Nephron progenitor cell (in vitro differentiated cells): ENCODE measurements around the gene ASPSCR1.

Source experiments
- DNase-seq: peaks from one replicate; pipeline ENCODE4 v3.0.0; 2021
- H3K27ac Mint-ChIP-seq: 2 replicates; pipeline ENCODE4 v1.8.0; 2021; ENCODE audit warnings: mild to moderate bottlenecking, moderate library complexity, mixed read lengths
- H3K27me3 Mint-ChIP-seq: 2 replicates; pipeline ENCODE4 v1.8.0; 2021; ENCODE audit warnings: mild to moderate bottlenecking, low read depth, mixed read lengths; ENCODE audit not compliant: poor library complexity
- H3K36me3 Mint-ChIP-seq: 2 replicates; pipeline ENCODE4 v1.8.0; 2021; ENCODE audit warnings: low read depth, mixed read lengths
- H3K4me1 Mint-ChIP-seq: 2 replicates; pipeline ENCODE4 v1.8.0; 2021; ENCODE audit warnings: mixed read lengths
- H3K4me3 Mint-ChIP-seq: 2 replicates; pipeline ENCODE4 v1.8.0; 2021; ENCODE audit warnings: mild to moderate bottlenecking, moderate library complexity, mixed read lengths
- H3K9me3 Mint-ChIP-seq: 2 replicates; pipeline ENCODE4 v1.8.0; 2021; ENCODE audit warnings: mild to moderate bottlenecking, moderate library complexity, mixed read lengths
- TF ChIP-seq, protein P1 (sequence below): fragments of 200-600 bp; sonication (generic); IDR thresholded peaks from 2 replicates; pipeline ENCODE4 v1.5.0; 2021; ENCODE audit warnings: antibody characterized with exemption

The ASPSCR1 gene

DNA sequence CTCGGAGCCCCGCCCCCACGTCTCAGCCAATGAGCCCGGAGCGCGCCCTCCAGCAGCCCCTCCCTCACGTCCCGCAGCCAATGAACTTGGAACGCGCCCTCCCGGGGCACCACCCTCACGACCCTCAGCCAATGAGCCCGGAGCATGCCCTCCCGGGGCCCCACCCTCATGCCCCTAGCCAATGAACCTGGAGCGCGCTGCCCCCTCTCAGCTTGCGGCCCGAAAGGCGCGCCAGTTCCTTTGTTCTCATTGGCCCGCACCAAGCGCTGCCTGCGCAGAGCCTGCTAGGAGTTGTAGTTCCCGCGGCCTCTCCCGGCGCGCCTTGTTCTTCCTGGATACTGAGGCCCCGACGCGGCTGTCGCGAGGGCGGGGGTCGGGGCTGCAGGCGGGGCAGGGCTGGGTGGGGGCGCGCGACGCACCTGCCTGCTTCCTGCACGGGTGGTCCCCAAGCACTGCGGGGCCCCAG, 45.6 kb downstream of the ASPSCR1 start, which contains the start of gene LRRC45:
TSS of gene LRRC45 (plus strand) at position 325 of the 466 bp plus-strand sequence. CDS start 339 bp downstream, outside the sequence.
- H3K36me3 Mint-ChIP-seq, result no peaks in the 10 kb centered on the region
- peaks cover 31% of the 10 kb centered on the region for H3K4me1 Mint-ChIP-seq
- no peaks in the 10 kb centered on the region for H3K27me3 Mint-ChIP-seq
- H3K27ac Mint-ChIP-seq, result no peak within 1 kb of the TSS
- peak; percentile 100 for DNase-seq
- TF ChIP-seq, protein P1, sequence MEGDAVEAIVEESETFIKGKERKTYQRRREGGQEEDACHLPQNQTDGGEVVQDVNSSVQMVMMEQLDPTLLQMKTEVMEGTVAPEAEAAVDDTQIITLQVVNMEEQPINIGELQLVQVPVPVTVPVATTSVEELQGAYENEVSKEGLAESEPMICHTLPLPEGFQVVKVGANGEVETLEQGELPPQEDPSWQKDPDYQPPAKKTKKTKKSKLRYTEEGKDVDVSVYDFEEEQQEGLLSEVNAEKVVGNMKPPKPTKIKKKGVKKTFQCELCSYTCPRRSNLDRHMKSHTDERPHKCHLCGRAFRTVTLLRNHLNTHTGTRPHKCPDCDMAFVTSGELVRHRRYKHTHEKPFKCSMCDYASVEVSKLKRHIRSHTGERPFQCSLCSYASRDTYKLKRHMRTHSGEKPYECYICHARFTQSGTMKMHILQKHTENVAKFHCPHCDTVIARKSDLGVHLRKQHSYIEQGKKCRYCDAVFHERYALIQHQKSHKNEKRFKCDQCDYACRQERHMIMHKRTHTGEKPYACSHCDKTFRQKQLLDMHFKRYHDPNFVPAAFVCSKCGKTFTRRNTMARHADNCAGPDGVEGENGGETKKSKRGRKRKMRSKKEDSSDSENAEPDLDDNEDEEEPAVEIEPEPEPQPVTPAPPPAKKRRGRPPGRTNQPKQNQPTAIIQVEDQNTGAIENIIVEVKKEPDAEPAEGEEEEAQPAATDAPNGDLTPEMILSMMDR, result no peak
- H3K9me3 Mint-ChIP-seq, result no peaks in the 10 kb centered on the region
- peak within 1 kb of the TSS; percentile 82 for H3K4me3 Mint-ChIP-seq

GRCh38 chr17:82023447-82024241, 46.2 kb downstream of the ASPSCR1 start:
- Mint-ChIP-seq H3K4me1 (peaks cover 26% of the 10 kb centered on the region), H3K36me3 (no peaks in the 10 kb centered on the region), H3K9me3 (no peaks in the 10 kb centered on the region), H3K4me3 (peak overlapping the region; percentile 80), H3K27me3 (peaks cover 3% of the 10 kb centered on the region), H3K27ac (no peak overlapping the region)
- DNase-seq, result peak; percentile 47
- TF ChIP-seq, protein P1, result no peak

DNA sequence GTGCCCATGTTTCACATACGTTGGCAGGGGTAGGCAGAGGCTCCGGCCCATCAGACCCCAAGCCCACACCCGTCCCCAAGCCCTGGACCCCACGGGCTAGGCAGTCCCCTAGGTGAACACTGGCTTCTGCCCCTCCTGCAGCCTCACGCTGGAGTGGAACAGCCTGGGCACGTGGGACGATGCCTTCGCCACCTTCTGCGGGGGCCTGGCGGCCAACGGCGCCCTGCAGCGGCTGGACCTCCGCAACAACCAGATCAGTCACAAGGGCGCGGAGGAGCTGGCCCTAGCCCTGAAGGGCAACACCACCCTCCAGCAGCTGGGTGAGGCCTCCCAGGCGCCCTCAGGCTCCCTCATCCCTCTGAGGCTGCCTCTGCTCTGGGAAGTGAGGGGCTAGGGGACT, 47.4 kb downstream of the ASPSCR1 start:
- no peak overlapping the region for H3K27ac Mint-ChIP-seq
- no peak overlapping the region for H3K4me3 Mint-ChIP-seq

DNA sequence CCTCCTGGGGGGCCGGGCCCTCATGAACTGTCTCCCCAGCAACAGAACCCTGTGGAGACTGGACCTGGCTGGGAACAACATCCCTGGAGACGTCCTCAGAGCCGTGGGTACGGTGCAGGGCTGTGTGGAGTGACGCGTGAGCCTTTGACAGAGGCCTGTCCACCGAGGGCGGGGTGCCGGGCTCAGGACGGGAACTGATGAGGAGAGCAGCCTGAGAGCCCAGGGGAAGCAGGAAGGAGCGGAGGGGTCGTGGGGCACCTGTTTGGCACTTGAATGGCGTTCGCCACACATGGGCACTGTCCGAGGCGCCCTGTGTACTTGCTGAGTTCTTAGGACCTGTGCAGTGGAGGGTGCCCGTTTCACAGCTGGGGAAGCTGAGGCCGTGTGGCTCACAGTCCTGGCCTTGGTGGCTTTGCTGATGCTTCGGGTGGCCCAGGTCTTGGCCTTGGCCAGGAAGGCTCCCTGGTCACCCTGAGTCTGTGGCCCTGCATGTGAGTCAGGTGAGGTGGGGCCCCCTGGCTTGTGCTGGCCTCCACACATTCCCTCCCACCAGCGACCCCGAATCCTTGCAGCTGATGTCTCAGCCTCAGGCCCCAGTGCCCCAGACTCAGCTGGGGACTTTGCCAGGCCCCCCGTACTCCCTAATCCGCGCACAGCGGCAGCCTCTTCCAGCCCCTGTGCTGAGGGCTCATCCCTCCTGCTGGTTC, 48.1 kb downstream of the ASPSCR1 start:
- Mint-ChIP-seq H3K4me1 (peaks cover 24% of the 10 kb centered on the region), H3K4me3 (peak overlapping the region; percentile 52), H3K36me3 (no peaks in the 10 kb centered on the region), H3K9me3 (no peaks in the 10 kb centered on the region), H3K27ac (no peak overlapping the region), H3K27me3 (peaks cover 3% of the 10 kb centered on the region)
- TF ChIP-seq, protein P1, result no peak
- no peak for DNase-seq

More for the DNA sequence above, 47.4 kb downstream of the ASPSCR1 start:
- Mint-ChIP-seq H3K4me1 (peaks cover 26% of the 10 kb centered on the region), H3K36me3 (no peaks in the 10 kb centered on the region), H3K27me3 (peaks cover 3% of the 10 kb centered on the region), H3K9me3 (no peaks in the 10 kb centered on the region)
- DNase-seq, result no peak
- TF ChIP-seq, protein P1, result no peak

GRCh38 chr17:82028246-82028645, 50.8 kb downstream of the ASPSCR1 start:
- no peak overlapping the region for H3K4me3 Mint-ChIP-seq
- H3K27ac Mint-ChIP-seq, result no peak overlapping the region
- no peak for DNase-seq
- peaks cover 9% of the 10 kb centered on the region for H3K27me3 Mint-ChIP-seq
- H3K4me1 Mint-ChIP-seq, result peaks cover 19% of the 10 kb centered on the region
- no peaks in the 10 kb centered on the region for H3K9me3 Mint-ChIP-seq
- TF ChIP-seq, protein P1, result no peak
- H3K36me3 Mint-ChIP-seq, result no peaks in the 10 kb centered on the region
